LoVo (cell line): ENCODE measurements around the gene MYRIP.
"Not testable (repeated sequence)": the region's sequence is repeated elsewhere in the genome, so short reads cannot be mapped to it uniquely, and the experiment has no call there.

Source experiments
- DNase-seq: peaks from one replicate; pipeline ENCODE4 v3.0.0-alpha.2; 2016; ENCODE audit warnings: low spot score

The MYRIP gene

DNA sequence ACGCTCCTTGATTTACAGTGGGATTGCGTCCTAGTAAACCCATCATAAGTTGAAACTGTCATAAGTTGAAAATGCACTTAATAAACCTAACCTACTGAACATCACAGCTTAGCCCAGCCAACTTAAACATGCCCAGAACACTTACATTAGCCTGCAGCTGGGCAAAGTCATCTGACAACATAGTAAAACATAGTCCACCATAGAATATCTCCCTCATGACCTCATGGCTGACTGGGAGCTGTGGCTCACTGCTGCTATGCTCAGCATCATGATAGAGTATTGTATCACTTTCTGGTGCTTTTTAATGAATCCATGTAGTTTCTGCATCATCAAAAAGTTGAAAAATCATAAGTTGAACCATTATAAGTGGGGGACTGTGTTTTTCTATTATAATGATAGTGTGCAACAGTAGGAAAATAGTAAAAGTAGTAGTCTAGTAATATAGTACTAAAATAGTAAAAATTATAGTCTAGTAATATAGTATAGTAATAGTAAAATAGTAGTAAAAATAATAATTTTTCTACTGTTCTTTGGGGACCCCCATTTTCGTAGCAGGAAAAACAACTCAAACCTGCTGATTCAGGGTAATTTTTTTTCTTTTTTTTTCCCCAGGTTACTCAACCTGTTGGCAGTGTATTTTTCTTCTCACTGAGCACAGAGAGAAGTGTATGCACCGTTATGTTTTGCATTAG lies 233.5 kb downstream of the MYRIP start:
- DNase-seq: no peak

DNA sequence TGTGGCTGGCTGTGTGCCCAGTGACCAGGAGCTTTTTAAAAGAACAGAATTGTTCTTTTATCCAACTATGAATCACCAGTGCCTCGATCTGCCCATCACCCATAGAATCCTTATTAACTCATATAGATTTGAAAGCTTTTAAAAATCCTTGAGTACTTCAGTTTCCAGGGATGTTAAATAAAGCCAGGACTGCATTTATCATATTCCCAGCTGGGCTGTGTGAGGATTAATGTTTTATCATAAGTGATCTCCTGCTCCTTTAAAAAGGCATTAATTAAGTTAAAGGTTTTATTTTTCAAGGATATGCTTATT lies 234.0 kb downstream of the MYRIP start:
- no peak for DNase-seq

DNA sequence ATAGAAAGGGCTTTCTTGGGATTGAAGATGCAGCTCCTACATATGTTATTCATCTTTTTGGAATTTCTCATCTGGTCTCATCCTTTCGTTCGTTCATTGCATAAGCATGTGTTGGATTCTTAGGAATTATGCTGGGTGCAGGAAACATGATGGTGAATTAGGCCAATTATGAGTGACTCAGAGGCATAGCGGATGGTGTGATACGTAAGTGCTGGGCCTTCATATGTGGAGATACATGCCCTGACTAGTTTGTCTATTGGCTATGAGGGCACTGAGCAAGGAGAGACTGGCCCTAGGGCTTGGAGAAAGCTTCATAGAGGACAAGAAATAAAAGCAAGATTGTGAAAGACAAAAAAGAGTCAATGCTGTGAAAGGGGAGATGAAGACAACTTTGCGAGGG lies 235.1 kb downstream of the MYRIP start:
- DNase-seq: no peak

GRCh38 chr3:40045051-40045450 lies 235.6 kb downstream of the MYRIP start:
- DNase-seq: no peak

DNA sequence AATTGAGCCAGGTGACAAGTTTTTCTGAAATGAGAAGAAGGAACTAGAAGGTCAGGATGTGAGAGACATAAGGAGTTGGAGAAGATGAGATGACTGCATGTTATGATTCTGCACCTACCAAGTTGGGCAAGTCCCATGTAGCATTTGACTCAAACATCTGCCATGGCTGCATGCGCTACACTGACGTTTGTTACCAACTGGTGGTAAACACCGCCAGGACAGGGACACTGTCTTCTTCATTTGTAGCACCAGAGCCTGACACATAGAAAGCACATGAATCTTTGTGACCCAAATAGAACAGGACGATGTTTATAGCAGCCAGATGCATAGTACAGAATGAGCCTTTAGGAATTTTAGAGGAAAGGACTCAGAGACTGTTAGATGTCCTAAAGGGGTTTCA lies 236.7 kb downstream of the MYRIP start:
- DNase-seq: no peak

DNA sequence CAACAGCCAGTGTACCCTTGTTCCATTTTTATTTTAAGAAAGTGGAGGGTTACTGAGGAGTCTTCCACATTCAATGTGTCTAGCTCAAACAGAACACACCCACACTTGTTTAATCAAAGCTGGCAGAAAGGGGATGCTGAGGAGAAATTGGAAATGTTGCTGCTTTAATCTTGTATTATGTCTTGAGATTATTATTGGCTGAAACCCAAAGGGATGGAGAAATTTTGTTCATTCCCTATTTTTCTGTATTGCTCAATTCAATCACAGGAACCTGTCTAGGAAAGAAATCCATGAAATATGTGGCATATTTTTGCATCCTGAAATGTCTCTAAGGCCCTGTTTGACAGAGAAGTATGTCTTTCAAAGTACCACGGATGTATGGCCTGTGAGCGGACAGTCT lies 238.0 kb downstream of the MYRIP start:
- no peak for DNase-seq

GRCh38 chr3:40053663-40054062 lies 244.3 kb downstream of the MYRIP start:
- DNase-seq: no peak

- DNase-seq: no peak
These were observed 245.3 kb downstream of the MYRIP start for GRCh38 chr3:40054568-40055222.

- no peak for DNase-seq
These were observed 246.0 kb downstream of the MYRIP start for GRCh38 chr3:40055361-40055760.

DNA sequence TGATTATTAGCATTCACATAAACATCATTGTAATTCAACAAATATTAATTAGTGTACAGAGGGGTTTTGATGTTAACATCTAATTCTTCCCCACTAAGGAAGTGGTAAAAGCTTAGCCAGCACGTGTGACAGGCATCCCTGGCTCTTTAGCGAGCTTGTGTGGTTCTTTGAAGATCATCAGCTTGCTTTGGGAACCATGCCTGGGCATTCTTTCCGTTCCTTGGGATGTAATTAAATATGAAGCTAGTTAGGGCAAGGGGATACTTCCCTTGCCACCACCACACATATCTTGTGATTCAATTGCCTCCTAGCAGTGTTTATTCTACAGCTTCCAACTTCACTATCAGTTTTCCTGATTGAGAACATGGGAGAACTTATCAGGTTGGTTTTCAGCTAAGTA lies 246.5 kb downstream of the MYRIP start:
- DNase-seq: no peak

DNA sequence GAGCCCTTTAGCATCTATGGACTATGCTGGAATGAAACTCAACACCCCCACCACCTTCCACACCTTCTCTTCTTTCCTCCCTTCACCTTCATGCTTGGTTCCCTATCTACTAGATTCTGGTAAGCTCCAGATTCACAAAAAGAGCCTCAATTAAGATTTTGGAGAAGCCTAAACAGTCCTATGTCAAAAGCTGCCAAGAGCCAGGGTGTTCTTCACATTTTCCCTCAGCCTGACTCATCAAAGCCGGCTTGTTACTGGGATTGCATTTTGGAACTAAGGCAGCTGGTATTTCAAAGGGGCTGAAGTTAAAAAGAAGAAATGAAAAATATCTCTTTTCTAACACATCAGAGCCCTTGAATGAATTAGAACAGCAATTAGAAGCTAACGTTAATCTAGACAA lies 247.7 kb downstream of the MYRIP start:
- DNase-seq: no peak

GRCh38 chr3:40057786-40058185 lies 248.4 kb downstream of the MYRIP start:
- no peak for DNase-seq

DNA sequence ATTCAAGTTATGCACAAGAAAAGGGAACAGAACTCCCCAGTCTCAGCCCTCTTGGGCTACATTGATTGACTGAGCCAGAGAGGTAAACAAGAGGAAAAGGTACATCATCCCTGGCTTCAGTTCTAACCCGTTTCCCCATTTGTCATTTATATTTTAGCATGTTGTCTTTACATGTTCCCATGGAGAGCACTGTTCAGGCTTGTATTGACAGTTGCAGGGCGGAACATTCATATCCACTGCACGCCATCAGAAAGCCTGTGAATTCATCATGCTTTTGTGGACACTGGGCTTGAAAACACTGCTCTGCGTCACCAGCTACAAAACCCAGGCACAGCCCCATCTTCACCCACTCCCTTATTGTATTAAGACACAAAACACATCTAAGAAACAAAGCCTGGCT lies 259.2 kb downstream of the MYRIP start:
- no peak for DNase-seq

DNA sequence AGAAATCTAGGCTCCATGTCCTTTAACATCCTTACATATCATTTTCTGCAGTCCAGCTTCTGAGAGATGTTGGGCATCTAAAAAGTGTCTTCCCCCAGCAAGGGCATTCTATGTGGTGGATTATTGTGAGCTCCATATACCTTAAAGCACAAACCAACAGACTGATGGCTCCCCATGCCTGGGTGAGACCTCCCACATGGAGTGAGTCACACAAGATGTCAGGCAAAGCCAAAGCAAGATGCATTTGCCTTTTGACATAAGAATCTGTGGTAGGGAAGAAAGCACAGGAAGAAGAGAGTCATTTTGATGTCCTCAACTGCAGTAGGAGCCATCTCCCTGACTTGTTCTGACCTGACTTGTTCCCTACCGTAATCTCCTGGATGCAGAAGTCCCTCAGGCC lies 261.4 kb downstream of the MYRIP start:
- no peak for DNase-seq

DNA sequence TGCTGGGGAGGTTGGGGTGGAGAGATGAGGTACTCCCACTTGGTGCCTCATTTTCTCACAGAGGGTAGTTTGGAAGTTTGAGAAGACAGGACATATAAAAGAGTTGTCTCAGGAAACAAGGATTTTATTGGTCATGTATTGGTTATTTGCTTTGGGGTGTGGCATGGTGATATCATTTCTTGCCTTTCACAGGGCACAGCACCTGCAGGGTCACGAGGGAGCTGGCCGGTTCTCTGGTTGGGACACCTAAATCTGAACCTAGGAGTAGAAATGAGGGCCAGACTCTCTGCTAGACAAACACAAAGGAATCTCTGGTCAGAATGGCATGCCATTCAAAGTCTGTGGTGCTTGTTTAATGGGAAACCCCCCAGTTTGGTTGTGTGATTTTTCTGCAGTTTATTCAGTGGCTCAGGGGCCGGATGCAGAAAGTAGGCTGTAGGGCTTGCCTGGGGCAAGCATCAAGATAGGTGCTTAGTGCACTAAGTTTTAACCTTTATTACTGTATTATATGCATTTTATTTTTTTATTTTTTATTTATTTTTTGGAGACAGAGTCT lies 262.4 kb downstream of the MYRIP start:
- no peak for DNase-seq

DNA sequence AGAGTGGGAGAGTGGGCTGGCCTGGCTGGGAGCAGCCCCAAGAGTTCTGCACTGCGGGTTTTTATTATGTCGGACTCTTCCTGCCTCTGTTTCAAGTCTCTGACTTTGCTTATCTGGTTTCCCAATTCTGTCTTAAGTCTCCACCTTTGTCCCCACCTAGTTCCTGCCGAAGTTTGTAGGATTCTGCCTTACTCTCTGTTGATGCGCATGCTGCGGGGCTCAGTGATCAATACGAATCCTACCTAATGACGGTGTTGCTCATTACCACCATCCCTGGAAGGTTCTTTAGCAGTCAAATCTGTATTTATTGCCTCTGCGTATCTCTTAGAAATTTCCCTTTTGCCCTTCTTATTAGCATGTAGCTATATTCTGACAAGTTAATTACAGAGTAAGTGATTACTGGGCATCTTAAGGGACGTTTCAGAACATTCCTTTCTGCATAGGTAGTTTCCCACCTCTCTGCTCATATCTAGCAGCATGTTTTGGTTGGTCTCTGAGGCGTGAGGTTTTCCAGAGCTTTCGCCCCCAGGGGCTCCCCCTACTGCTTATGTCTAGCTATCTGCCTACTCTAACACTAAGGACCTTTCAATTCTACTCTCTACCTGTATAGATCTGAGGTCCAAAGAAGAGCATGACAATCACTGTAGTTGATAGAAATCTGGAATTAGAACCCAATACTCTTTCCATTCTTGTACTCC lies 264.1 kb downstream of the MYRIP start:
- no peak for DNase-seq

- DNase-seq: not testable (repeated sequence)
These were observed 267.7 kb downstream of the MYRIP start for GRCh38 chr3:40077139-40077538.

GRCh38 chr3:40077828-40078492 lies 268.6 kb downstream of the MYRIP start:
- DNase-seq: not testable (repeated sequence)

DNA sequence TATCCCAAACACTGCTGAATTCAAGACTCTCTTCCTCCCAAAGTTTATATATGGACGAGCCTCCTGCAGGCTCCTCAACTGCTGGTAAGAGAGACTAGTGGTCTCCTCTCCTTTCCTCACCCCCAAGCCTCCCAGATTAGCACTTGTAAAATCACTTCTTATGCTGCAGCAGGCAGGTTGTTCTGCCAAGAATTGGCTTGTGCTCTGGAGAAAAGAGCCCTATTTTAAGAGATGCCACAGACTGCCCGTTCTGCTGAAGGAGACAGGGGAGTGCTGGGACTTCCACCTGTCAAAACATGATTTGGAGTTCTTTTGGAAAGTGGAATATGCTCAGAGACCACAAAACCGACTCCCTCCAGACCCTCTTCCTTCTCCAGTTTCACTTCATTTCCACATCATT lies 269.2 kb downstream of the MYRIP start:
- DNase-seq: no peak

DNA sequence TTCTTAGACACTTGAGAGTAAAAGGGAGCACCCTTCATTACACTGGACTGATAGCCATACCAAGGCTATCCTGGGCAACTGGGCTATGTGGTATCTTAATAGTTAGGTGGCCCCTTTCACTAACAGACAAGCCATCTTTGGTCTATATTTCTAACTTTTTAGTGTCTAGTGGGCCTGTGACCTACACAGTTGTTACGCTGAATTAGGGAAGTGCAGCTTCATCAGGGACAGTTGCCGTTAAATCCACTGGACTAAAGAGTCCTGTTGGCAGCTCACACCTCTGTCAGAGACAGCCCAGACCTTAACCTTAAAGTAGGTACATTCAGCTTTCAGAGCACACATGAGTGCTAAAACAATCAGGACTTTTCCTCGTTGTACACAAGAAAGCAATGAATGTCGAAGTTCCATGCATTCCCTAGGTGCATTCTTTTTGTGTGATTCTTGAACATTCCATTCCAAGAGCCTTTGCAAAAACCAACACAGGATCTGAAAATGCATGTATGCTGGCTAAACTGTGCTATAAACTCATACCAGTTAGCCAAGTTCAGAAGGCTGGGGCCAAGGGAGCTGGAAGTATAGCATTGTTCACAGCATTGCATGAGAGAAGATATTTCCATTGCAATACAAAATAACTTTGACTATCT lies 269.9 kb downstream of the MYRIP start:
- no peak for DNase-seq

GRCh38 chr3:40079847-40080240 lies 270.4 kb downstream of the MYRIP start:
- no peak for DNase-seq

- no peak for DNase-seq
These were observed 273.7 kb downstream of the MYRIP start for GRCh38 chr3:40083066-40083465.
